Activated CD4-positive, alpha-beta T cell treated with anti-CD3 and anti-CD28 coated beads, Interleukin-2, amount 50 U/mL, for 24 hours (primary cell): ENCODE data around the gene ST3GAL5.
A peak's percentile ranks its signal among the peaks of the same experiment; 100 is the strongest.

Source experiments
- DNase-seq, 2 donors: peaks; one replicate each; pipeline ENCODE4 v3.0.0-alpha.2; 2020; ENCODE audit warnings: low read depth in 1 of 2, low spot score in 1 of 2

Gene ST3GAL5

DNA sequence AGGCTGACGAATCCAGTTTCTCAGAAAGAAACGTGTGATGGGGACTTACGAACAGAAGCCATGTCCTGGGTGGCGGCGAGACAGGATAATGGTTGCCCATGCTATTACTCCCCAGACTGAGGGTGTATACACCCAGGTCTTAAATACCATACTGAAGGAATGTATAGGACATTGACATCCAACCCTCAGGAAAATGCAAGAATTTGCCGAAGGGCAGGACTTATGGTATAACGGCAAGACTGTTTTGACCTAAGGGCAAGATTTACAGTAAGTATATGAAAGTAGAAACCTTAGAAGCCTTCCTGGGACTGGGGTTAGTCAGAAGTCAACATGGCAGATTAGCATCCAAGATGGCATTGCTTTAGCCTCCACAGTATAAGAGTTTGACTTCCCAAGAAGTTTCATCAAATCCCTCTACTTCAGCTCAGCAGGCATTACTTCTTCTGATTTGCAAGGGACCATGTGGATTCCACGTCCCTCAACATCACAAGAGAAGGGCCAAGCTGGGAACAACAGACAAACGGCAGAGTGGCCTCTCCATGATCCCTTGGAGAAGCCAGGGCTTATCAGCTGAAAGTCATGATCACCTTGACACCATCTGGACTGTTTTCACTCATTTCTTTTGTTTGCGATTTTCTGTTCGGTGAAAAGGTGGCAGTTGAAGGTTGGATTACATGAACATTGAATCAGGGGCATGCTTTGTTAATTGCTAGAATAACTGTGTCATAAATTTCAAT, 21.1 kb downstream of the ST3GAL5 start:
- DNase-seq, result no peak

DNA sequence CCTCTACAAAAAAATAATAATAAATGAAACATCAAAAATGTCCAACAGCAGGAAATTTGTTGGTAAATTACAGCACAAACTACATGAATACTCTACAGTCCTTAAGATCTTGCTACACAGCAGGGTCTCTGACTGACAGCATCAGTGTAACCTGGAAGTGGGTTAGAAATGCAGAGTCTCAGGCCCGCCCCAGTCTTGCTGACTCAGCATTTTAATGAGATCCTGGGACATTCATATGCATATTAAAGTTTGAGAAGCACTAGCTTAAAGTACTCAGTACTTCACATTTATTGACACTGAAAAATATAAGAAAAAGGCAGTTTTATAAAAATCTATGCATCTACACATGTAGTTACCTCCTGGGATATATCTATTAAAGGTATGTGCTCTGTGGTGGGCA, 21.7 kb downstream of the ST3GAL5 start:
- DNase-seq, result no peak

DNA sequence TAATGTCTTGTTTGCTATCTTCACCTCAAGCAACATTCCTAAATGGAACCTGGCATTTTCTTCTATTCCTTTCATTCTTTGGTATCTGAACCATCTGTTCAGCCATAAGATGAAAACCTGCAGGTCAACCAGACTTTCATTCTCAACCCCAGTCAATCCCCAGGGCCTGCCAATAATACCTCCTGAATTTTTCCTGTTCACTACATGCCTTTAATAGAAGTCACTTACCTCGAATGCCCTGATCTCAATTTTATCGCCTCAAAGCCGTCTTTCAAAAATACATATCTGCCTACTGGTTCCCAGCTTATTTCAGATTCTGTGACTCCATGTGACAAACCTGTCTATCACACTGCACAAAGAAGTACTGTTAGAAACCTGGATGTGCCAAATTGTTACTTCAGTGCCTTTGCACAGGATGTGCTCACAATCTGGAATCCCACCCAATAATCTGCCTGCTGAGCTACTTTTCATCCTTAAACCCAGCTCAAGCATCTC, 22.6 kb downstream of the ST3GAL5 start:
- DNase-seq, result no peak

DNA sequence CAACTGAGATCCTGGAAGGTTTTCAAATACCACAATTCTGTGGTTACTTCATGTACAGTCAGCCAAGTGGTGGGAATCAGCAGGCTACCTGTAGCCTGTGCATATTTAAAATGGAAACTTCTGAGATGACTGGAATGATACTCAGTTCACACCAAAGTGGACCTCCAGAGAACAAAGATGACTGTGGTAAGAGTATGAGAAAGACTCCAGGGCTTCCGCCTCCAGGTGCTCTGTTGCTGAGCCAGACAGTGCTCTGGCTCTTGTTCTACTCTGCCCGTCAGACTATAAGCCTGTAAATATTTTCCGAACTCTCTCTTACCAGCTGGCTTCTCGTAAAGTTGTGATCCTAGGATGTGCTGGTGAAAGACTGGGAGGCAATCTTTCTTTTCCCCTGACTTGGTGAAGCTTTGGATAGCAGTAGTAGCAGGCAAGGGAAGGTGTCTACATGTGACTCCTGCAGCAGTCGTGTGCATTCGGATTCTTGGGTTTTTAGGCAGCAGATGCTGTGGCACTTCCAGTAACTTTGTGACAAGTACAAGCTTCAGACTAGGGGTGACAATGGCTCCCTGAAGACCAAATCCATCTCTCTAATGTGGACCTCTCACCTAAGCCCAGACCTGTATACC, 23.1 kb downstream of the ST3GAL5 start:
- no peak for DNase-seq

DNA sequence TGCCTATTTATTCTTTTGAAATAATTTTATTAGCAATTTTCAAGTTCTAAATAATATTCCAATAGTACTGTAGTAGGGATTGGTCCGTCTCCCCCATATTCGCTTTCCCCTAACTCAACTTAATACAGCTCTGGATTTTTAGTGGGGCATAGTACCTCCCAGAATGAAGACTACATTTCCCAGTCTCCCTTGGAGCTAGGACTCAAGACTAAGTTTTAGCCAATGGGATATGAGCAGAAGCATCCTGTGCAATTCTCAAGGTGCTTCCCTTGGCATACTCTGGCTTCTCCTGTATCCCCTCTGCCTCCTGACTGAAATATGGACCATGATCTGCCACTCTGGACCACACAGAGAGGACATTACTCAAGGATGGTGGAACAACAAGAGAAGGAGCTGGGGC, 24.1 kb downstream of the ST3GAL5 start:
- DNase-seq, result no peak

DNA sequence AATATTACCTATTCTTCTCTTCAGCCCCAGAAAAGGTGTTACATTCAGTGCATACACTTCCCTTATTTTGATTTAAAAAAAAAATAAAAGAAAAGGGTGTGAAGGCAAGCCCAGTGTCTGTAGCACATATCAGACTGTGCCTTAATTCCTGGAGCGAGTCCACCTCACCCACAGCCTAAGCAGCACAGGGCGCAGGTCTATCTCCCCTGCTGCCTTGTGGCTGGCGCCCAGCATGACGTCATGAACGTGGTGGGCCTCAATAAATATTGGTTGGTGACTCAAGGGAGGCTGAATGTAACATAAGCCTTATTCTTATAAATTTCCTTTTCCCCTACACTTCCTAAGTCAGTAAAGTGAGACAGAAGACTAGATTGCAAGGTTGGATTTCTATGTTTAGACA, 26.4 kb downstream of the ST3GAL5 start:
- no peak for DNase-seq

DNA sequence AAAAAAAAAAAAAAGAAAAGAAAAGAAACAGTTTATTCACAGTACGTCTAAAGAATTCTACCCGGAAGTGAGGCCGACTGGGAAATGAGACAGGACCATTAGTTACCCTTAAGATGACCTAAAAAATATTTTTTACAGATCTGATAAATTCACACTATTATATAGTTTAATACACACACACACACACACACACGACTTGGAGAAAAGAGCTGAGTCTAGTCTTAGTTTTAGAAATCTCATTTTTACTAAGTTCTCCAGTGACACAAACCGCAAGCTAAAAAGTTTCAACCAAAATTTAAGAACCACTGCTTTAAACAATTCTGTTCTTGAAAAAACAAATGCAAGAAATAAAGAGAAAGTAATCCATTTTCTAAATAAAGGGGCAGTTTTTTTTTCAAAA, 27.1 kb downstream of the ST3GAL5 start:
- DNase-seq, result no peak

DNA sequence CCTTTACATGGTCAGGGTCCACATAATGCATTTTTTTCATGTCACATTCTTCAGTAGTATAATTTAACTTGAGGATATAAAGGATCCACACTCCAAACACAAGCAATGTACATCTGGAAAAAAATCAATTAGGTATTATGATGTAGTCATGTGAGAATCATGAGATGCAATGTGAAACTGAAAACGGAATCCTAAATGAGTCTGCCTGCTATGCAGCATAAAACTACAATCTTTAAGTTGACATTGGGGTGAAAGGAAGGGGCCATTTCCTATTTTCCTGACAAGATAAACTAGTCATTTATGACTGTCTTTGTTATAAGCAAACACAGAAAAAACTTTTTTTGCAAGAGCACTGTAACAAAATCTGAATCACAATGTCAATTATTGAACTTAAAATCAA, 27.6 kb downstream of the ST3GAL5 start:
- DNase-seq, result no peak

DNA sequence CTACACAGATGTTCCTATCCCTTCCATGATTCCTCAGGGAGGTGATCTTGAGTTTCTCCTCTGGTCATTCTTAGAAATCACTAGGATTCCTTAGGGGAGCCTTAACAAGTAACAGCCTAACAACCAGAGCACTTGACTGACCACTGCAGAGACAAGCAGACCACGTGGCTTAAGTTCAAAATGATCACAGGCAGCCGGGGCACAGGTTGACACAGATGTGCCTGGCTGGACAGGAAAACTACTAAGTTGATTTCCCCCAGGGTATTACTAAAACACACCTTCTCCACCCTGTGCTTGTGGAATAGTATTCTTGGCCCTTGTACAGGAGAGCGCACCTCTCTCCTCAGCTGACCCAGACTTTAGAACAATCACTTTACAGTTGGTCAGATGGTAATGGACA, 29.9 kb downstream of the ST3GAL5 start:
- DNase-seq, result no peak

DNA sequence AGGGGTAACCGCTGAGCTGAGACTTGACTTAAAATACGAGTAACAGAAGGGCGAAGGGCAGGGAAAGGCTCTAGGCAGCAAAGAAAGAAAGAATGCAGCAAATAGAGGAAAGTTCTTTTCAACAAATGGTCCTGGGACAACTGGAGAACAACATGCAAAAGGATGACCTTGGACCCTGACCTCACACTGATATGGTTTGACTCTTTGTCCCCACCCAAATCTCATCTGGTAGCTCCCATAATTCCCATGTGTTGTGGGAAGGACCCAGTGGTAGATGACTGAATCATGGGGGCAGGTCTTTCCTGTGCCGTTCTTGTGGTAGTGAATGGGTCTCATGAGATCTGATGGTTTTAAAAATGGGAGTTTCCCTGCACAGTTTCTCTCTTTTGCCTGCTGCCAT, 33.9 kb downstream of the ST3GAL5 start:
- no peak for DNase-seq

DNA sequence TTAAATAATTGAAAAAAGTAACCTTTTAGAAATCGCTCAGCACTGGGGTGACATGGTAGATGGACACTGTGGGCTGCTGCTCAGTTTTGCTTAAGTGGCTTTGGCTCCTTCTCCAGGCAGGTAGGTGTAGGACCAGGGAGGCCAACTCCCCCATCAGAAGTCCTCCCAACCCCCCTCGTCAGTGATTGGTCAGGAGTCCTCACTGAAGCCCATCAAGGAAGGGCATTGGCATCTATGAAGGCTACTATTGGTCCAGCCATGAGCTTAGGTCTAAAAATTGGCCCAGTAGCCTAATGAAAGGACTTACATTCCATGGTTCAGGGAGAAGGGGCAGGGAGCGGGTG, 34.7 kb downstream of the ST3GAL5 start:
- no peak for DNase-seq

DNA sequence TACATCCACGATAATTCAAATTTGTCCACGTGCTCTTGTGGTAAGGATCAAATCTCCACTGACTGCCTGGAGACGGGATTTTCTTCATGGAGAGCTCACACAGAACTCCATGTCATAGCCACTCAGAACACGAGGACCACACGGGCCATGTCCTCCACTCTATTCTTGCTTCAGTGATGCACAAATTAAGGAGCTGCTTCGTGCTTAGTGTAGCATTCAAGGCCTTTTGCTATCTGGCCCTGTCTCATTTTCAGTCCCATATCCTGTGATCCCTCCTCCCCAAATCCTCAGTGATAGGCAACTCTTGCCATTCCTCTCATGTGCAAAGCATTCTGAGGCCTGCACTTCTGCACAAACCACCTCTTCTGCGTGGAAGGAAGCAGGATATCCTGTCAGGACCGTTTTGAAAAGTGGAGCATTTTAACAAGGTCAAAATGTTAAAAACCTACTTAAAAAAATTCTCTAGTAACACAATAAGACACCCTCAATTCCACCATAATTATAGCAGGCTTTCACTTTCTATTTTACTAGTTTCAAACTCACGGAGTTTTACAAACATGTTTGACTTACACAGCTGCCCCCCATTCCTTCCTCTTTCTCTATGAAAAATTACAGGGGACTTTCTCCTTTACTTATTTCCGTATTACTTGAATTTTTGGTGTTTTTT, 35.2 kb downstream of the ST3GAL5 start:
- no peak for DNase-seq

DNA sequence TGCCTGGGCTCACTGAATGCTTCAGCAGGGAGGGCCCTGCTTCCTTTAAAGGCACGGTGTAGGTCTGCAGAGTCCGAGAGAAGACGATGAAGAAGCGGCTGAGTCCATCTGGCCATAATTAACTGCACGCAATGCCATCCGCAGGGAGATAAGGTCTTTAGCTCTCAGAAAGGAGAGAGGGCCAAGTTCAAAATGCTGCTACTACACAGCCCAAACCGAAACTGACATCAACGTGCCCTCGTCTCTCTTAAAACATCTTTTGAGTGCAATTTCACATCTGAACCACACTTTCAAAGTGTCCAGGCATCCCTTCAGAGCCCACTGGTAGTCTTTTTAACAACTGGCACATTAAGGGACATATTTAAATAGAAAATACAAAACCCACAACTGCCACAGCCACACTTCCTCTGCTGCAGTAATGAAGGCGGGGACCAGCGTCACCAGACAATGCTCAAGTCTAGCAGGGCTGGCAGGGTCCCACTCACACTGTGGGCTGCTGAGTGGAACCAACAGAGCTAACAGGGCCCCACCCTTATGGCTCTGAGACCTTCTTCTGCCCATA, 35.8 kb downstream of the ST3GAL5 start:
- peak in 1 of 2 donors; percentile 49 for DNase-seq

DNA sequence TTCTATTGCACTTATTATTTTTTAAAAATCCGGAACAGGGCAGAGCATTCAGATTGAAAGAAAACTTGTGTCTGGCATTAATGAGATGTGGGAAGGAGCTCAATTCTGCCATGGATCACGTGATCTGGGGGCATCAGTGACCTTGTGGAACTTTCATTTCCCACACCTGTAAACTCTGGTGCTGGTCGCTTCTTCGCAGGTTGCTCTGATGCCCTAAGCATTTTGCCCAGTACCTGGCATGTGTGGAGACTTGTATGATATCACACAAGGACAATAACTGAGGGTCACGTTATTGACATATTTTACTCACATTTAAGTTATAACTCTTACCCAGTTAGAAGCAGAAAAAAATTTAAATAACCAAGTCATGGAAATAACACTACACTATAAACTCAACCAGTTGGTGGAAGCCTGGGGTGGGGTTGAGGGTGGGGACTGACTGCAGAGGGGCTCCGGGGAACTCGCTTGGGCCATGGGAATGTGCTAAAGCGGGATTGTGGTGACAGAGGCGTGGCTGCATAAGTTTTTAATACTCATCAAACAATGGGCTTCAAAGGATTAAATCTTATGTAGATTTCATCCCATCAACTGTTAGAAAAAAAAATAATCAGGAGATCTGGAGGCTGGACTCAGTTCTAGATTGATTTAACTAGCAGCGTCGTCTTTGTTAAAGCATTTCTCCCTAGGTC, 36.5 kb downstream of the ST3GAL5 start:
- no peak for DNase-seq

DNA sequence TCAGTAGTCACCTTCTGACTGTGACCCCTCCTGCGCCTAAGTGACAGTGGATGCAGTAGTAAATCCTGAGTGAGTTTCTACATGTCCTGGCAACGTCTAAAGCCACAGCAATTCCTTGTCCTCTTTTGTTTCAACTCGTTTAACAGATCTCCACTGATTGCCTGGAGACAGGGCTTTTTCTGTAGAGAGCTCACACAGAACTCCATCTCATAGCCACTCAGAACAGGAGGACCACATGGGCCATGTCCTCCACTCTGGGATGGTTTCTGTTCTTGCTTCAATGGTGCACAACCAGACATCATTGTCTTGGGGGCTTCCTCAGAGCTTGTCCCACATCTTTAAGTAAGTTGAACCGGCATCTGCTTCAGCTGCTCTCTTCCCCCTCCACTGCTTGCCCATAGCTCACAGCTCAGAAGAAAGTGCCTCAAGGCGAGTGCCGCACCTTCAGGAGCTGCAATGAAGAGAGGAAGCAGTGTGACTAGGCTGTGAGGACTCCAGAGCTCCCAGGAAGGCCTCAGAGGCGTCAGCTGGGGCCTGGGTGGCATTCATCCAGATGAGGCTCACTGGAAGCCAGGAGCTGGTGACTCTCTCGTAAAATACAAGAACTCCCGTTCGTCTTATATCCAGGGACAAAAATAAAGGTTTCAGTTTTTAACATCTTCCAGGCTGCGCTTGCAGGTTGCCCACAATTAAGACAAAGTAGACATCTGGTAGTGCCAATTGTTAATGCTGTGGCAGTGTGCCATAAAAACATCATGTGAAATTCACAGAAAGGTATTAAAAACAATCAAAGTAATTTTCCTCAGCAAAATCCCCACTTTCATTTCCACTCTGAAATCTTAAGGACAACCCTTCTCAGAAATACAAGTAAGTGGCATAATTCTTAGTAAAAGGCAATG, 37.3 kb downstream of the ST3GAL5 start:
- DNase-seq, result no peak

DNA sequence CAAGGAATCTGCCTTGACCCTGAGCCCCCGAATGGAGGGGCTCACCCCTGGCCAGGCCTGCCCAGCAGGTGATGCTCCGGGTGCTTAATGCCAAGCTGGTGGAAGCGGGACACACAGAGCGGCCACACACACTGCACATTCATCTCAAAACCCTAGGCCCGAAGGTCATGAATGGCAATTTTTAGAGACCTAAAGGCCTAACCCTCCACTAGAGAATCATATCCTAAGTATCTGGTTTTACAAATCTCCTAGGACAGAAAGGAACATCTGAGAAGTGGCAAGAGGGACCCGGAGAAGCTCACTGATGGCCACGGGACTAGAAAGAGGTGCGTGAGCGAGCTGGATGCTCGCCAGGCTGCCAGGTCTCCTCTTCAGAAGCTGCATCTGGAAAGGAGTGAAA, 38.3 kb downstream of the ST3GAL5 start:
- DNase-seq, result no peak

DNA sequence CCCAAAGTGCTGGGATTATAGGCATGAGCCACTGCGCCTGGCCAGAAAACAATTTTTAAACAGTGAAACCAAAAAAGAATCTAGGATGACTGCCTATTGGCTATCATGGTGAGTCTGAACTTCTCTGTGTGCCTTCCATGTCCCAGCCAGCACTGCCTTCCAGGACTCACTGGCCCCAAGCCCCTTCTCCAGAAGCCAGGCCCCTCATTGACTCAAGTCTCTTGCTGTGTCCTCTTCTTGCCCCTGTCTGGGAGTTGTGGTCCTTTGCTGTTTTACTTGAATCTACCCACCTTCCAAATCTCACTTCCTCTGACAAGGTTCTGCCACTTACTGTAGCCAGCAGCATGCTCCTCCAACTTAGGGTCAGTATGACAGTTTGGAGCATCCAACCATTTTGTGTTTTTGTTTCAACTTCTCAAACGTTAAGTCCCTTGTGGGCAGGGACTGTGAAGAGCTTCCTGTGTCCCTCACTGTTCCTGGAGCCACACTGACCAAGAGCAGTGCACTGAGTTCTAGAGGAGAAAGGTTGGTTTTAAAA, 41.7 kb downstream of the ST3GAL5 start:
- DNase-seq, result no peak

DNA sequence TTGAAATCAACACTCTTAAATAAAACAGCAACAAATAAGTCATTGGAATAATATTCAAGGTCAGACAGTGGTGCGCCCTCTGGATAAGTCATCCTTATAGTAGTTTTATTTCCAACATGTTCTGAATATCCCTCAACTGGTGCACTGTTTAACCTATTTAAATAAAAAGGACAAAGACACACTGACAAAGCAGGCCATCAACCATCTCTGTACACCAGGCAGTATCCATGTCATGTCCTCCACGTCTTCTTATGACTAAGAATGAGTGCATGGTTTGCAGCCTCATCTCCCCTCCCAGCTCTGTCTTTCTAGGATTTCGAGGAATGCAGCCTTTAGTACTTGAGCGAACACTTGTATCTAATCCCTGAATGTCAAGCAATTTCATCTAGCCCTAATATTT, 42.4 kb downstream of the ST3GAL5 start:
- DNase-seq, result no peak

DNA sequence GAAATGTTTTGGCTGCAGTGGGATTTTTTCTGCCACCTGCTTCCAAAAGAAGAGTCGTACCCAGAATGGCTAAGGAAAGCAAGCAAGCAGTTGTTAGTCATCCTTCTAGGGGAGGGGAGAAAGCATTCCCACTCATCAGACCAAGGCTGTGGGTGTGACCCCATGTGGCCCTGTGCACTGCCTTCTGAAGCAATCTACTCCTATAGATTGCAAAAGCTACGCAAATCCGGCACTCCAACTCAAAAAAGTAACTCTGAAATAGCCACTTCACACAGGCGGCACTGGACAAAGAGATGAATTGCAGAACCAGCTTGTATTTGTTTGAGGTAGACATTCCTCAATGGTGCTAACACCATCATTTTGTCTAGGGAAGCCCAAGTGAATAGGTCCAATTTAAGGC, 44.3 kb downstream of the ST3GAL5 start:
- DNase-seq, result no peak

DNA sequence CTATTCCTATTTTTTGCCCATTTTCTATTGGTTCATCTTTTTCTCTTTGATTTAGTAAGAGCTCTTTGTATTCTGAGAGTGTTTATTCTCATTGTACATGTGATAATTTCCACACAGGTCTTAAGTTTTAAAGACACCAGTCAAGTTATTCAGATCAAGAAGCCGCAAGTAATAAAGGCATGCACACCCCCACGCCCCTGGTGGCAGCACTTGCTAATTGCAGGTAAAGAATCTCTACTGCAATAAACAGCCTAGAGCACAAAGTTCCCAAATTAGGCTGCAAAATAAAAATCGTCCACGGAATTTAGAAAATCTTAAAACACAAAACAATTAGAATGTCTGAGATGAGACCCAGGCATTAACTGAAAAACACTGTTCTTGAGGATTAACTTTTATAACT, 45.2 kb downstream of the ST3GAL5 start:
- DNase-seq, result no peak
